ENCODE measurements around the gene TNNI3K. TPM values are rescaled to one million over a fixed set of nuclear protein-coding genes. Genes with fewer than 3 reads are reported as not detected.

The TNNI3K gene
- total RNA-seq, 1 experiment from 2014 or later, result not detected

DNA sequence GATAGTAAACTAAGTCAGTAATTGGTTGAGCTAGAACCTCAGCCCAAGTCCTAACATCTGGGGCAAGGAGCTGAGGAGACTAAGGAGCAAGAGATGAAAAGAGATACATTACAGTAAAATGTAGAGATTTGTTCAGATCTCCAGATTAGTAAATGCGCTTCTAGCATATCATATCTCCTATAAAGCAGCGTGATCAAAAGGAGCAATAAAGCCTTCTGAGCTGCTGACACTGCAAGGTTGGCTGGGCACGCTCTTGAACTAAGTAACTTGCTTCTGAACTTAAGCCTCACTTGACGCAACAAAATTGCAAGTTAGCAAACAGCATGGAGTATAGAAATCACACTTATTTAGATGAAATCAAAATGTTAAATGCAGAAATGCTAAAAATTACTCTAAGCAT lies 196.3 kb downstream of the TNNI3K start:
- no peak for TF ChIP-seq CTCF (conservative IDR thresholded peaks at IDR 0.05; ENCODE audit: low read depth, low read length)
- no peak for TF ChIP-seq EZH2 (IDR thresholded peaks at IDR 0.05; ENCODE audit: borderline replicate concordance, low read depth, low read length, poor library complexity, severe bottlenecking)
- no peaks in the 10 kb centered on the region for H3K9me3 ChIP-seq (ENCODE audit: low read depth, low read length, poor library complexity, severe bottlenecking)
- no peak overlapping the region for H3K27ac ChIP-seq (ENCODE audit: low read depth, low read length, poor library complexity, severe bottlenecking)
- CTCF ChIA-PET, result no interaction called here
- POLR2A ChIA-PET (ENCODE audit: low non-redundant PET), result no interaction called here
- H3K36me3 ChIP-seq (ENCODE audit: insufficient read depth, low read length, poor library complexity, severe bottlenecking), result no peaks in the 10 kb centered on the region
- no peak for DNase-seq (ENCODE audit: low spot score)
- H3K27me3 ChIP-seq (replicated peaks; ENCODE audit: insufficient read depth, low read depth, low read length, poor library complexity), result no peaks in the 10 kb centered on the region
- BruUV-seq (replicated peaks), result no TSS peak
- H3K4me3 ChIP-seq (ENCODE audit: low read depth, low read length, poor library complexity, severe bottlenecking), result no peak overlapping the region
- intact Hi-C loops (cut with micrococcal nuclease; ENCODE audit: unreplicated experiment), result no loop called here
- H3K4me1 ChIP-seq (ENCODE audit: insufficient read depth, low read length, poor library complexity, severe bottlenecking), result no peaks in the 10 kb centered on the region

DNA sequence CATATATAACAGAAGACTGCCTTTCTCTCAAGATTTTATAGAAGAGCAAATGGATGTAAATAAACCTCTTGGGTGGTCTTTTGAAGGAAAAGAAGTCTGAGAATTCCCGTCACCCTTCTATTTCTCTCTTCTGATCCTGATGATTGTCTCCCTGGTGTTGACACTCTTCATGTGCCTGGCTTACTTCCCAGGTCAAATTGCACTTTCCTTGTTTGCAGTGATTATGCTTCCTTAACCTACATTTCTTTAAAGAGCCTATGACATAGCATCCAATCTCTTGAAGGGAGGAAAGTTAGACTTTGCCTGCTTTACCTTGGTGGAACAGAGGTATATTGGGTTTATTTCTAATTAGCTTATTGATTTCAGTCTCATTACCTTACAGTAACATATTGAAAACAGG lies 197.1 kb downstream of the TNNI3K start:
- no TSS peak for BruUV-seq (replicated peaks)
- CTCF ChIA-PET, result no interaction called here
- intact Hi-C loops (cut with micrococcal nuclease; ENCODE audit: unreplicated experiment), result no loop called here

GRCh38 chr1:74434321-74434720 lies 199.1 kb downstream of the TNNI3K start:
- DNase-seq (ENCODE audit: low spot score), result no peak
- H3K4me1 ChIP-seq (ENCODE audit: insufficient read depth, low read length, poor library complexity, severe bottlenecking), result no peaks in the 10 kb centered on the region
- no peaks in the 10 kb centered on the region for H3K36me3 ChIP-seq (ENCODE audit: insufficient read depth, low read length, poor library complexity, severe bottlenecking)
- no peak overlapping the region for H3K4me3 ChIP-seq (ENCODE audit: low read depth, low read length, poor library complexity, severe bottlenecking)
- H3K27ac ChIP-seq (ENCODE audit: low read depth, low read length, poor library complexity, severe bottlenecking), result no peak overlapping the region
- ChIA-PET CTCF (no interaction called here), POLR2A (ENCODE audit: low non-redundant PET) (no interaction called here)
- H3K9me3 ChIP-seq (ENCODE audit: low read depth, low read length, poor library complexity, severe bottlenecking), result no peaks in the 10 kb centered on the region
- BruUV-seq (replicated peaks), result no TSS peak
- intact Hi-C loops (cut with micrococcal nuclease; ENCODE audit: unreplicated experiment), result no loop called here
- H3K27me3 ChIP-seq (replicated peaks; ENCODE audit: insufficient read depth, low read depth, low read length, poor library complexity), result no peaks in the 10 kb centered on the region
- TF ChIP-seq EZH2 (IDR thresholded peaks at IDR 0.05; ENCODE audit: borderline replicate concordance, low read depth, low read length, poor library complexity, severe bottlenecking) (no peak), CTCF (conservative IDR thresholded peaks at IDR 0.05; ENCODE audit: low read depth, low read length) (no peak)

More for the DNA sequence above, 197.1 kb downstream of the TNNI3K start:
- no peaks in the 10 kb centered on the region for H3K4me1 ChIP-seq (ENCODE audit: insufficient read depth, low read length, poor library complexity, severe bottlenecking)
- no peak overlapping the region for H3K27ac ChIP-seq (ENCODE audit: low read depth, low read length, poor library complexity, severe bottlenecking)
- POLR2A ChIA-PET (ENCODE audit: low non-redundant PET), result no interaction called here
- no peaks in the 10 kb centered on the region for H3K36me3 ChIP-seq (ENCODE audit: insufficient read depth, low read length, poor library complexity, severe bottlenecking)
- no peak for DNase-seq (ENCODE audit: low spot score)
- no peaks in the 10 kb centered on the region for H3K27me3 ChIP-seq (replicated peaks; ENCODE audit: insufficient read depth, low read depth, low read length, poor library complexity)
- TF ChIP-seq CTCF (conservative IDR thresholded peaks at IDR 0.05; ENCODE audit: low read depth, low read length) (no peak), EZH2 (IDR thresholded peaks at IDR 0.05; ENCODE audit: borderline replicate concordance, low read depth, low read length, poor library complexity, severe bottlenecking) (no peak)
- H3K4me3 ChIP-seq (ENCODE audit: low read depth, low read length, poor library complexity, severe bottlenecking), result no peak overlapping the region
- no peaks in the 10 kb centered on the region for H3K9me3 ChIP-seq (ENCODE audit: low read depth, low read length, poor library complexity, severe bottlenecking)
